ENCODE results near the gene TRPM8.

DNA sequence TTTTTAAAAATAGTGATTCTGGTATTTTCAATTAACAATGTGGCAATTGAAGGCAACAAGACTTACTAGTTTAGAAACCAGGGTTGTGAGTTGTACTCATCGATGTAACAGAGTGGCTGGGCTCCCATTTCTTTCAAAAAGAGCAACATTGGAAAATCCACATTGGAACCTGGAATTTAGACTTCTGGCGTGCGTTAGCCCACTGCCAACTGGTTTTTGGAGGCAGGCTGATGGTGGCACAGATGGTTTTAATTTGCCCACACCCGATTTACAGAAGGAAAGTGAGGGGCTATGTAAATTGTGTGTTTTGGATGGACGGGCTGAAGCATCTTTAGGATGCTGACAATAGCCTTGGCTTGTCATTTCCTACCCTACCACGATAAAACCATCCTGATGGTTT, 66.3 kb downstream of the TRPM8 start:
- TF ChIP-seq, protein P1, sequence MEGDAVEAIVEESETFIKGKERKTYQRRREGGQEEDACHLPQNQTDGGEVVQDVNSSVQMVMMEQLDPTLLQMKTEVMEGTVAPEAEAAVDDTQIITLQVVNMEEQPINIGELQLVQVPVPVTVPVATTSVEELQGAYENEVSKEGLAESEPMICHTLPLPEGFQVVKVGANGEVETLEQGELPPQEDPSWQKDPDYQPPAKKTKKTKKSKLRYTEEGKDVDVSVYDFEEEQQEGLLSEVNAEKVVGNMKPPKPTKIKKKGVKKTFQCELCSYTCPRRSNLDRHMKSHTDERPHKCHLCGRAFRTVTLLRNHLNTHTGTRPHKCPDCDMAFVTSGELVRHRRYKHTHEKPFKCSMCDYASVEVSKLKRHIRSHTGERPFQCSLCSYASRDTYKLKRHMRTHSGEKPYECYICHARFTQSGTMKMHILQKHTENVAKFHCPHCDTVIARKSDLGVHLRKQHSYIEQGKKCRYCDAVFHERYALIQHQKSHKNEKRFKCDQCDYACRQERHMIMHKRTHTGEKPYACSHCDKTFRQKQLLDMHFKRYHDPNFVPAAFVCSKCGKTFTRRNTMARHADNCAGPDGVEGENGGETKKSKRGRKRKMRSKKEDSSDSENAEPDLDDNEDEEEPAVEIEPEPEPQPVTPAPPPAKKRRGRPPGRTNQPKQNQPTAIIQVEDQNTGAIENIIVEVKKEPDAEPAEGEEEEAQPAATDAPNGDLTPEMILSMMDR (IDR thresholded peaks at IDR 0.05; ENCODE audit: poor library complexity) = no peak
- TF ChIP-seq EZH2phosphoT487 (IDR thresholded peaks at IDR 0.05; ENCODE audit: low read depth, severe bottlenecking, unreplicated experiment) (no peak), EZH2 (IDR thresholded peaks at IDR 0.05; ENCODE audit: borderline replicate concordance) (no peak)
